Measurements from ENCODE around the gene IL11.

DNA sequence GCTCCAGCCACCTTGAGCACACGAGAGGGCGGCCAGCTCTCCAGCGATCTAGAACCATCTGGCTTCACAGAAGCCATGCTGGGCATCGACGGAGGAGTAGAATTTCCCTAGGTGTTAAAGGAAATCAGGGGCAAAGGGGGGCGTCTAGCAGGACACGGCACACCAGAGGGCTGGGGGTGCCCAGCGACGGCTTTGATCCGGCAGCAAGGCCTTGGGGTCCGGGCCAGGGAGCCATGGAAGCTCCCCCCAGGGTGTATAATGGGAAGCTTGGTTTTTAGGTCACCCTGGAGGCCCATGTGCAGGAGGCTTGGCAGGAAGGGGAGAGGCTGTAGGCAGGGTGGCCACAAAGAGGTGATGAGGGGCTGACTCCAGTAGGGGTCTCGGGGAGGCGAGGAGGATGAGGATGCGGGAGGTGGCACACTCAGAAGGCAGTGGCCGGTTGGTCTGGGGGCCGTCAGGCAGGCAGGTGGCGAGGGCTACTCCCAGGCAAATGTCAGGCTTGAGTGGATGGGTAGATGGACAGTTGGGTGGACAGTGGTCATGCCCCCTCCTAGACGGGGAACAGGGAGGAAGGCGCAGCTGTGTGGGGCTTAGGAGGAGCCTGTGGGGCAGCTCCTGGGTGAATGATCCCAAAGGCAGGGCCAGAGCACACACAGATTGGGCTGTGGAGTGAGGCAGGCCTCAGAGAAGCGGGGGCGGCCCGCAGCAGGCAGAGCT, 25.0 kb downstream of the IL11 start:
- TF ChIP-seq, protein P1, sequence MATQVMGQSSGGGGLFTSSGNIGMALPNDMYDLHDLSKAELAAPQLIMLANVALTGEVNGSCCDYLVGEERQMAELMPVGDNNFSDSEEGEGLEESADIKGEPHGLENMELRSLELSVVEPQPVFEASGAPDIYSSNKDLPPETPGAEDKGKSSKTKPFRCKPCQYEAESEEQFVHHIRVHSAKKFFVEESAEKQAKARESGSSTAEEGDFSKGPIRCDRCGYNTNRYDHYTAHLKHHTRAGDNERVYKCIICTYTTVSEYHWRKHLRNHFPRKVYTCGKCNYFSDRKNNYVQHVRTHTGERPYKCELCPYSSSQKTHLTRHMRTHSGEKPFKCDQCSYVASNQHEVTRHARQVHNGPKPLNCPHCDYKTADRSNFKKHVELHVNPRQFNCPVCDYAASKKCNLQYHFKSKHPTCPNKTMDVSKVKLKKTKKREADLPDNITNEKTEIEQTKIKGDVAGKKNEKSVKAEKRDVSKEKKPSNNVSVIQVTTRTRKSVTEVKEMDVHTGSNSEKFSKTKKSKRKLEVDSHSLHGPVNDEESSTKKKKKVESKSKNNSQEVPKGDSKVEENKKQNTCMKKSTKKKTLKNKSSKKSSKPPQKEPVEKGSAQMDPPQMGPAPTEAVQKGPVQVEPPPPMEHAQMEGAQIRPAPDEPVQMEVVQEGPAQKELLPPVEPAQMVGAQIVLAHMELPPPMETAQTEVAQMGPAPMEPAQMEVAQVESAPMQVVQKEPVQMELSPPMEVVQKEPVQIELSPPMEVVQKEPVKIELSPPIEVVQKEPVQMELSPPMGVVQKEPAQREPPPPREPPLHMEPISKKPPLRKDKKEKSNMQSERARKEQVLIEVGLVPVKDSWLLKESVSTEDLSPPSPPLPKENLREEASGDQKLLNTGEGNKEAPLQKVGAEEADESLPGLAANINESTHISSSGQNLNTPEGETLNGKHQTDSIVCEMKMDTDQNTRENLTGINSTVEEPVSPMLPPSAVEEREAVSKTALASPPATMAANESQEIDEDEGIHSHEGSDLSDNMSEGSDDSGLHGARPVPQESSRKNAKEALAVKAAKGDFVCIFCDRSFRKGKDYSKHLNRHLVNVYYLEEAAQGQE (IDR thresholded peaks at IDR 0.05; ENCODE audit: insufficient read depth in 1 of 2, low read depth in 2 of 2, low read length in 2 of 2), result no peak
- TF ChIP-seq POLR2AphosphoS5 (IDR thresholded peaks at IDR 0.05; ENCODE audit: low read depth, low read length), result no peak
